ENCODE results near the gene CGB7.
A peak's percentile ranks its signal among the peaks of the same experiment; 100 is the strongest.
"Not testable (repeated sequence)": the region's sequence is repeated elsewhere in the genome, so short reads cannot be mapped to it uniquely, and the experiment has no call there.

CGB7 gene

DNA sequence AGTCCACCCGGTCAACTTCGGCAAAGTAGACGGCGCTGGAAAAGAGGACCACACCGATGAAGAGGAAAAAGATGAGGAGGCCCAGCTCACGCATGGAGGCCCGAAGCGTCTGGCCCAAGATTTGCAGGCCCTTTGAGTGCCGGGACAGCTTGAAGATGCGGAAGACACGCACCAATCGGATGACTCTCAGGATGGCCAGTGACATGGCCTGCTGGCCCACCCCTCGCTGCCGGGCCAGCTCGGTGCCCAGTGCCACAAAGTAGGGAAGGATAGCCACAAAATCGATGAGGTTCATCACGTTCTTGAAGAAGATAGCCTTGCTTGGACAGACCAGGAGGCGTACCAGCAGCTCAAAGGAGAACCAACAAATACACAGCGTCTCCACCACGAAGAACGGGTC is 12.9 kb upstream of the CGB7 start:
- 92% methylated on average over 21 of the region's 21 CpGs for WGBS
- Histone ChIP-seq H3K27ac (ENCODE audit: low read depth, low read length) (no peak overlapping the region), H3K9ac (ENCODE audit: low read depth, low read length) (no peak overlapping the region), H3K4me1 (ENCODE audit: insufficient read depth, low read length) (peaks cover 10% of the 10 kb centered on the region; the same call in 1 of the 2 replicates), H3K36me3 (ENCODE audit: insufficient read depth, low read length) (no peaks in the 10 kb centered on the region), H3K27me3 (ENCODE audit: insufficient read depth, low read length) (peaks cover 86% of the 10 kb centered on the region), H3K9me3 (ENCODE audit: insufficient read depth, low read depth, low read length) (no peaks in the 10 kb centered on the region), H3K4me3 (ENCODE audit: low read length) (no peak overlapping the region)

DNA sequence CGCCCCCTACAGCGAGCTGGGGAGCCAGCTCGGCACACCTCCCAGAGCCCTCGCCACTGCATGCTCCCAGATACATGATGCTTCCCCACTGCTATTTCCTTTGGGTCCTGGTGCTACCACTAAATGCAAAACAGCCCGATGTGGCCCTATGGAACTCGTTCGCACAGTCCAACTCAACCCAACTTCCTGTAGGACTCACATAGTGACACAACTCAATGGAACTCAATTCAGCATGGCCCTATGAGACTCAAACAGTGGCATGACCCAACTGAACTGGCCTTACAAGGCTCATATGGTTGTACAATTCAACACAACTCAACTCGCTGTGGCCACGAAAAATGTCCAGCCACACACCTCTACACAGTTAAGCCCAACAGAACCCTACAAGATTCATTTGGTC is 11.5 kb upstream of the CGB7 start:
- Histone ChIP-seq H3K9me3 (ENCODE audit: insufficient read depth, low read depth, low read length) (no peaks in the 10 kb centered on the region), H3K36me3 (ENCODE audit: insufficient read depth, low read length) (no peaks in the 10 kb centered on the region), H3K4me3 (ENCODE audit: low read length) (no peak overlapping the region), H3K27ac (ENCODE audit: low read depth, low read length) (no peak overlapping the region), H3K4me1 (ENCODE audit: insufficient read depth, low read length) (peaks cover 16% of the 10 kb centered on the region), H3K9ac (ENCODE audit: low read depth, low read length) (no peak overlapping the region), H3K27me3 (ENCODE audit: insufficient read depth, low read length) (peaks cover 83% of the 10 kb centered on the region)
- WGBS, result 90% methylated on average over 9 of the region's 9 CpGs

DNA sequence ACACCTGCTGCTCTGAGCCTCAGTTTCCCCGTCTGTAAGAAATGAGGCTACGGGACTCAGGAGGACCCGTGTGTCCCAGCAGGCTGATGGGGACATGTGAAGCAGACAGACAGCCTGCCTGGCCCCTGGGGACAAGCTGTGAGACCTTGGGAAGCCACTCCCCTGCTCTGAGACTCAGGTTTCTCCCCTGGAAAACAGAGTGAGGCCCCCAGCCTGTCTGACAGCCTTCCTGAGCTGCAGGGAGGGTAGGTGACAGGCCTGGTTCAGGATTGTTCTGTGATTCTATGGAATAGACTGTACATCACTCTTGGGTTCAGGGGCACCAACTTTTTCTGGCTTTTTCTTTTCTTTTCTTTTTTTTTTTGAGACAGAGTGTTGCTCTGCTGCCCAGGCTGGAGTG is 10.0 kb upstream of the CGB7 start:
- Histone ChIP-seq H3K4me1 (ENCODE audit: insufficient read depth, low read length) (peaks cover 20% of the 10 kb centered on the region), H3K9me3 (ENCODE audit: insufficient read depth, low read depth, low read length) (no peaks in the 10 kb centered on the region), H3K36me3 (ENCODE audit: insufficient read depth, low read length) (no peaks in the 10 kb centered on the region), H3K27ac (ENCODE audit: low read depth, low read length) (no peak overlapping the region), H3K9ac (ENCODE audit: low read depth, low read length) (no peak overlapping the region), H3K4me3 (ENCODE audit: low read length) (no peak overlapping the region), H3K27me3 (ENCODE audit: insufficient read depth, low read length) (peaks cover 68% of the 10 kb centered on the region)
- 81% methylated on average over 3 of the region's 3 CpGs for WGBS

DNA sequence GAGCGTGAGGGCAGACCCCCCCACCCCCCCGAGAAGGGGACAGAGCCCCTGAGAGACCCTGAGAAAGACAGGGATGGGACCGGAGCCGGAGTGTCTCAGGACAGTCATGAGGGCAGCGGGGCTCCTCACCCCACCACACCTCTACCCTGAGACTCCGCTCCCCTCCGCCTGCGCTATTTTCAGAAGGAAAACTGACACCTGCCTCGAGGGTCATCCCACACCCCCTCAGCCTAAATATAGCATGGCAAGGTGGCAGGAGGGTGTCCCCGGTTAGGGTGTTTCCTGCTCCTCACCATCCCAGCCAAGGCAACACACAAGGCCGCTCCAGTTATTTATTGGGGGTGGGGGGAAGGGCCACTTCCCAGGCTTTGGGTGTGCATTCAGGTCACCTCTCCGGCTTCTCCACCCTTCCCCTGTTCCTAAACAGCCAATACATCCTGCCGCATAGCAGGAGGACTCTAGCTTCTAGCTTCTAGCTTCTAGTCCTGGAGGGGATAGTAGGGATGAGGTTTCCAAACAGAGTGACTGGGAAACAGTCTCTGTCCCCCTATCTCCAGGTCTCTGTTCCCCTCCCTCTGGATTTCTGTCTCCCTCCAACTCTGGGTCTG is 8.5 kb upstream of the CGB7 start:
- 63% methylated on average over 10 of the region's 13 CpGs for WGBS
- Histone ChIP-seq H3K4me1 (ENCODE audit: insufficient read depth, low read length) (peaks cover 20% of the 10 kb centered on the region), H3K9me3 (ENCODE audit: insufficient read depth, low read depth, low read length) (no peaks in the 10 kb centered on the region), H3K4me3 (ENCODE audit: low read length) (0 out of 2 replicates have a peak overlapping the region, but pooled peaks have one; percentile 17), H3K9ac (ENCODE audit: low read depth, low read length) (no peak overlapping the region), H3K27me3 (ENCODE audit: insufficient read depth, low read length) (peaks cover 53% of the 10 kb centered on the region), H3K36me3 (ENCODE audit: insufficient read depth, low read length) (no peaks in the 10 kb centered on the region), H3K27ac (ENCODE audit: low read depth, low read length) (no peak overlapping the region)

DNA sequence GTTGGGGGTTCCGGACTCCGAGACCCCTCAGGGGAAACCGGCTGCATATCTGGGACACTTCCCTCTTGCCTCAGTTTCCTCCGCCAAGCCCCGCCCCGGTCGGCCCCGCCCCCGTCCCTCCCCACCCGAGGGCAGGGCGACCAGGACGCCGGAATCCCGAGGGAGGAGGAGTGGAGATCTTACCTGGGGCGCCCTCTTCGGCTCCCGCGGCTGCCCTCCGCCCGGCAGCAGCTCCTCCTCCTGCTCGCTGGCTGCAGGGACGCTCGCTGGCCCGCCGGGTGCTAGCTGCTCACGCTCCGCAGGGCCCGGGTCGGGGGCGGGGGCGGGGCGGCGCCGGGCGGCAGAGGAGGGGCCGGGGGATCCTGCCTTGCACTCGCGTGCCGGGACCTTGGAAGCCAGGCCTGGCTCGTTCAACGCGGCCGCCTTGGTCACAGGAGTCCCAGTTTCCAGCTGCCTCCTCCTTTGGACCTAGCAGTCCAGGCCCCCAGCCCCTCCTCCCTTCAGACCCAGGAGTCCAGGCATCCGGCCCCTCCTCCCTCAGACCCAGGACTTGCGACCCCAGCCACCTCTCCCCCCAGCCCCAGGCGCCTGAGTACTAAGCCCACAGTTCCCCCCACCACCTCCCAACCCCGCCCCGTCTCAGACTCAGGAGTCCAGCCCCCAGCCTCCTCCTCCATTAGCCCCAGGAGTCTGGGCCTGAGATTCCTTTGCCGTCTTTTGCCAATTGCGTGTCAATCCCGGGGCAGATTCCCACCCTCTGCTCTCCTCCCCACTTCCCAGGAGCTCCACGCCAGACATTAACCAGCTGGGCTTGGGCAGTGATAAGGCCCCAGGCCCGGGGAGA is 7.4 kb upstream of the CGB7 start, which contains the start of gene NTF4:
TSS of gene NTF4 (minus strand) at position 51 of the 844 bp plus-strand sequence. CDS start 2,821 bp downstream, outside the sequence.
- no peaks in the 10 kb centered on the region for H3K9me3 ChIP-seq (ENCODE audit: insufficient read depth, low read depth, low read length)
- H3K4me1 ChIP-seq (ENCODE audit: insufficient read depth, low read length), result peaks cover 20% of the 10 kb centered on the region
- 2% methylated on average over 47 of the region's 53 CpGs for WGBS
- no peak within 1 kb of the TSS; the same call in 1 of the 2 replicates for H3K27ac ChIP-seq (ENCODE audit: low read depth, low read length)
- no peak within 1 kb of the TSS for H3K9ac ChIP-seq (ENCODE audit: low read depth, low read length)
- no peaks in the 10 kb centered on the region for H3K36me3 ChIP-seq (ENCODE audit: insufficient read depth, low read length)
- peak within 1 kb of the TSS; percentile 49 for H3K4me3 ChIP-seq (ENCODE audit: low read length)
- peaks cover 45% of the 10 kb centered on the region for H3K27me3 ChIP-seq (ENCODE audit: insufficient read depth, low read length)

DNA sequence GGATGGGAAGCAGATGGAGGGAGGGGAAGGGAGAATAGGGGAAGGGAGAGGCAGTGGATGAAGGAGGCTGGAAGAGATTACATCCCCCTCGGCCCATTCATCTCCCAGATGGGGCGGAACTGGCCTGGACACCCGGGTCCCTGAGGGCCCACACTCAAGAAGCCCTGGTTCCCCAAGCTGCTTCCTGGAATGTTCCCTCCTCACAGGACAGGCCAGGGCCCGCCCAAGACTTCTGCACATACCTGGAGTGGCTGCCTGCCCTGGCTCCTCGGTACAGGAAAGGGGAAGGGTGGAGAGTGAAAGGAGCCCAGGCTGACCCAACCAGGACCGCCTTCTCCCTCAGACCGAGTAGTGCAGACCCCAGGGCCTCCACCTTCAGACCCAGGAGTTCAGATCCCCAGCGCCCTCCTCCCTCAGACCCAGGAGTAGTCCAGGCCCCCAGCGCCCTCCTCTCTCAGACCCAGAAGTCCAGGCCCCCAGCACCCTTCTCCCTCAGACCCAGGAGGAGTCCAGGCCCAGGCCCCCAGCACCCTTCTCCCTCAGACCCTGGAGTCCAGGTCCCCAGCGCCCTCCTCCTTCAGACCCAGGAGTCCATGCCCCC is 6.6 kb upstream of the CGB7 start:
- no peak overlapping the region for H3K27ac ChIP-seq (ENCODE audit: low read depth, low read length)
- no peaks in the 10 kb centered on the region for H3K9me3 ChIP-seq (ENCODE audit: insufficient read depth, low read depth, low read length)
- peaks cover 20% of the 10 kb centered on the region for H3K4me1 ChIP-seq (ENCODE audit: insufficient read depth, low read length)
- no peak overlapping the region for H3K9ac ChIP-seq (ENCODE audit: low read depth, low read length)
- no peaks in the 10 kb centered on the region for H3K36me3 ChIP-seq (ENCODE audit: insufficient read depth, low read length)
- 58% methylated on average over 10 of the region's 10 CpGs for WGBS
- peak overlapping the region; percentile 49 for H3K4me3 ChIP-seq (ENCODE audit: low read length)
- peaks cover 43% of the 10 kb centered on the region for H3K27me3 ChIP-seq (ENCODE audit: insufficient read depth, low read length)

DNA sequence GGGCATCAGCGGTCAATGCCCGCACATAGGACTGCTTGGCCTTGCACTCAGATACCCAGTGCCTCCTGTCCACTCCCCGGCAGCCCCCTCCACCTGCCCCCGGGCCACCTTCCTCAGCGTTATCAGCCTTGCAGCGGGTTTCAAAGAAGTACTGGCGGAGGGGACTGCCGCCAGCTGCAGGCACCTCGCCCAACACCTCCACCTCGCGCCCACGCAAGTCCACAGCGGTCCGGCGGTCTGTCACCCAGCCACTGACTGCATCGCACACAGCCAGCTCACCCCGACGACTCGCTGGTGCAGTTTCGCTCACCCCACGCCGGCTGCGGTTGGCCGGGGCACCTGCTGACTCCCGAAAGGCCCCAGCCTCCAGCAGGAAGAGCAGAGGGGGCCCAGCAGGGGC is 3.9 kb upstream of the CGB7 start:
- WGBS, result 84% methylated on average over 25 of the region's 25 CpGs
- no peaks in the 10 kb centered on the region for H3K36me3 ChIP-seq (ENCODE audit: insufficient read depth, low read length)
- H3K9ac ChIP-seq (ENCODE audit: low read depth, low read length), result no peak overlapping the region
- H3K4me1 ChIP-seq (ENCODE audit: insufficient read depth, low read length), result peaks cover 23% of the 10 kb centered on the region
- peaks cover 49% of the 10 kb centered on the region for H3K27me3 ChIP-seq (ENCODE audit: insufficient read depth, low read length)
- no peak overlapping the region for H3K27ac ChIP-seq (ENCODE audit: low read depth, low read length)
- H3K4me3 ChIP-seq (ENCODE audit: low read length), result no peak overlapping the region
- H3K9me3 ChIP-seq (ENCODE audit: insufficient read depth, low read depth, low read length), result no peaks in the 10 kb centered on the region

DNA sequence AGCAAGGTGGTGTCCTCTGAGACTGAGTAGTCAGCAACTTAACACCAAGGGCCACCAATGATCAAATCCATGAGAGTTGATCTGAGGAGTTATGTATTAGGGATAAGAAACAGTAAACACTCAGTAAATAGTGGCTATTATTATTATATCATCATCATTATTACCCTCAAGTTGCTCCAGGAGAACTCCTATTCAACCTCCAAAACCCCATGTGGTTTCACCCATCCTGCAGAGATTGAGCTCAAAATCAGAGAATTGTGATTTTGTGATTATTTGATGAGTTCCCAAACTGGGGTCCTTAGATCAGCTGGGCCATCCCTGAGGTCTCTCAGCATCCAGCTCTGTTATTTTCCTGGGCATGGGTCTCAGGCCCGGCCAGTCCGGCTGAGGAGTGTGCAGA is 3.5 kb upstream of the CGB7 start:
- Histone ChIP-seq H3K27me3 (ENCODE audit: insufficient read depth, low read length) (peaks cover 49% of the 10 kb centered on the region), H3K9ac (ENCODE audit: low read depth, low read length) (no peak overlapping the region), H3K4me1 (ENCODE audit: insufficient read depth, low read length) (peaks cover 19% of the 10 kb centered on the region), H3K36me3 (ENCODE audit: insufficient read depth, low read length) (no peaks in the 10 kb centered on the region), H3K27ac (ENCODE audit: low read depth, low read length) (no peak overlapping the region), H3K9me3 (ENCODE audit: insufficient read depth, low read depth, low read length) (no peaks in the 10 kb centered on the region), H3K4me3 (ENCODE audit: low read length) (no peak overlapping the region)
- WGBS, result 96% methylated on average over 2 of the region's 2 CpGs

DNA sequence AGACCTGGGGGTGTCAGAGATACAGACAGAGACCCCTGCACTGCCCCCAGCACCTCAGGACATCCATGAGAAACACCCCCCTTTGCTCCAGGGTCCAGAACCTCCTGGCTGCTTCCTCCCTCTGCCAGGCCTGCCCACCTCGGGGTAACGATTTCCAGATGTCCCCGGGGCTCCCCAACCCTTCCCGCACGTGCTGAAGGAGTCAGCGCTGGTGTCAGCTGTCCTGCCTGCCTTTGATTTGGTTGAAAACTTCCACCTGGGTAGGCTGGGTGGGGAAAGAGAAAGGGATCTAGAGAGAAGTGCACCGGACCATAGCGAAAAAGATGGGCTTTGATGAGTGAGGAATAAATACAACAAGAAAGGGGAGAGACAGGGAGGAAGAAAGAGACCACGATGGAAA is 1.5 kb upstream of the CGB7 start:
- no peak overlapping the region for H3K9ac ChIP-seq (ENCODE audit: low read depth, low read length)
- peaks cover 53% of the 10 kb centered on the region for H3K27me3 ChIP-seq (ENCODE audit: insufficient read depth, low read length)
- no peaks in the 10 kb centered on the region for H3K9me3 ChIP-seq (ENCODE audit: insufficient read depth, low read depth, low read length)
- 89% methylated on average over 9 of the region's 9 CpGs for WGBS
- H3K4me1 ChIP-seq (ENCODE audit: insufficient read depth, low read length), result peaks cover 7% of the 10 kb centered on the region; the same call in 1 of the 2 replicates
- no peak overlapping the region for H3K27ac ChIP-seq (ENCODE audit: low read depth, low read length)
- H3K4me3 ChIP-seq (ENCODE audit: low read length), result no peak overlapping the region
- H3K36me3 ChIP-seq (ENCODE audit: insufficient read depth, low read length), result no peaks in the 10 kb centered on the region

DNA sequence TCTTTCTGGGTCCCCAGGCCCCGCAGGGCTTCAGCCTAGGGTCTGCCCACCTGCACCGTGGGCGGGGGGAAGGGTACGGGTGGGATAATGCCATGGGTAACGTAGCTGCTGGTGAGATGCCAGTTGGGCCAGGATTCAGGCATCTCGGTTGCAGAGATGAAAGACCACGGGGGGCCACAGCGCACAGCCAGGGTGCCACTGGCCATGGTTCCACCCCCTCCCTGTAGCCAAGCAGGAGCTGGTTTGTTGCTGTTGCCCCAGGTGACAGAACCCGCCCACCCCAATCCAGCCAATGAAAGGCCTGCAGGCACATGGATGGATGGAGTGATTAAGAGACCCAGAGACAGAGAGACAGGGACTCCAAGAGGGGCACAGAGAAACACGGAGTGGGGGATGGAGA is 1.0 kb upstream of the CGB7 start:
- Histone ChIP-seq H3K9ac (ENCODE audit: low read depth, low read length) (no peak overlapping the region), H3K36me3 (ENCODE audit: insufficient read depth, low read length) (no peaks in the 10 kb centered on the region), H3K4me3 (ENCODE audit: low read length) (no peak overlapping the region), H3K27ac (ENCODE audit: low read depth, low read length) (no peak overlapping the region), H3K27me3 (ENCODE audit: insufficient read depth, low read length) (peaks cover 53% of the 10 kb centered on the region), H3K9me3 (ENCODE audit: insufficient read depth, low read depth, low read length) (no peaks in the 10 kb centered on the region), H3K4me1 (ENCODE audit: insufficient read depth, low read length) (0 out of 2 replicates have a peak, but pooled peaks cover 3% of the 10 kb centered on the region)
- 80% methylated on average over 10 of the region's 10 CpGs for WGBS

DNA sequence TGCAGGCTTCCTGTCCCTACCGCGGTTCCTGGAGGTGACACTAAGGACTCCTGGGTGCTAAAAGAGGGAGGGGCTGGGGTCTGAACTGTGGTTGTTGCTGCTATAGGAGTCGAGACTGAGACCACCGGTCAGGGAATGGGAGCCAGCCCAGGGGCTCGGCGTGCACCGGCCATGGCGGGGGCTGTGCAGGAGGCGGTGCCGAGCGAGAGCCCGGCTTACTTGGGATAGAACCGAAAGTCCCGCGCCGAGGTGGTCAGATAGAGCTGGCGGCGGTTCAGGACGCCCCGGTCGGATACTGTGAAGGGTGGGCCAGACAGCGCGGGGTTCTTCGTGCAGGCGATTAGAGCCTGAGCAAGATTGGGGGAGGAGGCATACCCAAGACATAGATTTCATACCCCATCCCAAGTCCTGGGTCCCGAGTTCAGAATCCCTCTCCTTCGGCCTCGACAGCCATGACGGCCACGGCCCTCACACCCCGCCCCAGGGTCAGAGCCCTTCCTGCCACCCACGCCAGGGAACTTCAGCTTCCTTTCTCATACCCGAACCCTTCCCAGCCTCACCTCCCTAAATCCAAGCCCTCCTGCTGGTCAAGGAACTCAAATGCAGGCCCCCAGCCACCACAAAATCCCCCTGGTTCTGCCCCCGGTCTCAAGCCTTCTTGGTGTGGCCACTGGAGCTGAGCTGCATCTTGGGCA is 500 bp downstream of the CGB7 start:
- H3K4me1 ChIP-seq (ENCODE audit: insufficient read depth, low read length); H3K9ac ChIP-seq (ENCODE audit: low read depth, low read length); H3K27ac ChIP-seq (ENCODE audit: low read depth, low read length); H3K36me3 ChIP-seq (ENCODE audit: insufficient read depth, low read length); H3K9me3 ChIP-seq (ENCODE audit: insufficient read depth, low read depth, low read length): not testable (repeated sequence)
- peaks cover 53% of the 10 kb centered on the region for H3K27me3 ChIP-seq (ENCODE audit: insufficient read depth, low read length)
- WGBS, result 8% methylated on average over 31 of the region's 34 CpGs
- H3K4me3 ChIP-seq (ENCODE audit: low read length), result peak overlapping the region; percentile 63
